ENCODE data around the gene MRPL42.
"Not testable (repeated sequence)": the region's sequence is repeated elsewhere in the genome, so short reads cannot be mapped to it uniquely, and the experiment has no call there.

MRPL42 gene

DNA sequence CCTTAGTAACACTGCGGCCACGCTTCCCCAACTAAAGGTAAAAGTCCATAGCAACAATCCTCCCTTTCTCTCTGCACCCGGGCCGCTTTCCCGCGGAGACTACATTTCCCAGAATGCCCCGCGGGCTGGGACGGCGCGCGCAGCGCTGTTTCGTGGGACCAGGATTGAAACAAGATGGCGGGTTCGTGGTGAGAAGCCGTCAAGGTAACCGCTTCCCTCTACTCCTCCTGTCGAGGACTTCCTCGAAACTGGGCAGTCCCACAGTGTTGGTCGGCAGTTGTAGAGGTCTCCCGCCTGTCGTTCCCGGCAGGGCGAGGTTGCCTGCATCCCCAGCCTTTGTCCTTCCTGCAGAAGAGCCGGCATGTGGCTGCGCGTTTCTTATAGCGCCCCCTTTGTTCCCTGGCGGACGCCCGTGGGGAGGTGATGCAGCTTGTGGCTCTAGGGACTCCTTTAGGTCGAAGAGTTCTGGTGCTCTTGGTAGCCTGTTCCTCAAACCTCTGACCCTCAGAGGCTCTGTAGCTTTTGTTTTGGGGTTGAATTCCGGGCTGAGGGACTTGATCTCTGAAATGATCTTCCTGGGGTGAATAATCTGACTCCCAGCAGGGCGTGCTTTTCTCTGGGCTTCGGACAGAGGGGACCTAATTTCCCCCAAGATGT is at the start of gene MRPL42:
TSS of gene MRPL42 (plus strand) at position 164 of the 657 bp plus-strand sequence. CDS start 1,772 bp downstream, outside the sequence.
- peak; percentile 95 for DNase-seq

DNA sequence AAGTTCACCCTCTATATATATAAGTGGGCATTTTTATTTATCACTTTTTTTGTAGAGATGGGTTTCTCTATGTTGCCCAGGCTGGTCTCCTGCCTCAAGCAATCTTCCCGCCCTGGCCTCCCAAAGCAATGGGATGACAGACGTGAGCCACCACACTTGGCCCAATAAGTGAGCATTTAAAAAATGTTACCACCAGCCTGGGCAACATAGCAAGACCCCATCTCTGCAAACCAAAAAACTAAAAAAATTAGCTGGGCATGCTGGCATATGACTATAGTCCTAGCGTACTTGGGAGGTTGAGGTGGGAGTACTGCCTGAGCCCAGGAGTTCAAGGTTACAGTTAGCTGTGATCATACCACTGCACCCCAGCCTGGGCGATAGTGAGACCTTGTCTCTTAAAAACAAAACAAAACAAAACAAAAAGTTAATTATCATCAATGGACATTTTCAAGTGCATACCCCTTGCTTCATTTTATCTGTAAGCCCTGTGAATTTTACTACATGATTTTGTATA is 49.3 kb upstream of the MRPL42 start:
- no peak for DNase-seq

DNA sequence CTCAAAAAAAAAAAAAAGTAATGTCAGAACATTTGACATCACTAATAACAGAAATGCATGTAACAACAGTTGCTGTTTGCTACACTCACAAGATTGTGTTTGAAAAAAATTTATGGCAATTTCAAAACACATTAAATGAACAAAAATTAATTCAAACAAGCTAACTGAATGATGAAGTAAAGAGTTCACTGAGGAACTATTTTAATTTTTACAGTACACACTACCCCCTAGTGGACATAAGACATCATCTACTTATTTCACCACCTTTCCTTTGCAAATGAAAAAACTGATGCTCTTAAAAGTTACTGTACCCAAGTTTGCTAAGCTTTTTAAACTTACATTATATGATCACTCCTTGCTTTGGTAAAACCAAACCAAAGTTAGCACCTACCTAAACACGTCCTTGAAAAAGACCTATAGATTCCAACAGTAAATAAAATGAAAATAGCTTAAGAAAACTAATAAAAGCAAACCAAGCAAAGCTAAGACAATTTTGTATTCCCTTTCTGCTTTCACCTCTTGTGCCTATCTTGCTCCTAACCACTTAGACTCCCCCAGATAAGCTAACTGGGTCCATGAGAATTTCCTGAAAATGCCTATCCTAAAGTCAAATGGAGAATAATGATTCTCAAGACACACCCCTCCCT is 47.8 kb upstream of the MRPL42 start:
- DNase-seq = peak; percentile 86

DNA sequence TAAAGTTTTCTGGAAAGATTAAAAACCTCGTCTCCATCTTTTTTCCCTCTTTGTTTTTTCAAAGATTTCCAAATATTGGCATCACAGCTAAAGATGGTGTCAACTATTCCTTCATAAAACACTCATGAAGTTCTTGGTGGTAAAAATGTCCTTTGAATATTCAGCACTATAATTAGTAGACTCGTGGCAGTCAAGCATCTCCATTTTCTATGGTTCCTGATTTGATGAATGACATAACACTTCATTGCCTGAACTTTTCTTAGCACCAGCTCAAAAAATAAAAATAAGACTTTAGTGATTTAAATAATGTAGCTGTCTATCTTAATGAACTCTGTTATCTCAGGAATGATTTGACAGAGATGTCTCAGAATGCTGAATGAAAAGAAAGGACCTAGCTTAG is 45.3 kb upstream of the MRPL42 start:
- no peak for DNase-seq

DNA sequence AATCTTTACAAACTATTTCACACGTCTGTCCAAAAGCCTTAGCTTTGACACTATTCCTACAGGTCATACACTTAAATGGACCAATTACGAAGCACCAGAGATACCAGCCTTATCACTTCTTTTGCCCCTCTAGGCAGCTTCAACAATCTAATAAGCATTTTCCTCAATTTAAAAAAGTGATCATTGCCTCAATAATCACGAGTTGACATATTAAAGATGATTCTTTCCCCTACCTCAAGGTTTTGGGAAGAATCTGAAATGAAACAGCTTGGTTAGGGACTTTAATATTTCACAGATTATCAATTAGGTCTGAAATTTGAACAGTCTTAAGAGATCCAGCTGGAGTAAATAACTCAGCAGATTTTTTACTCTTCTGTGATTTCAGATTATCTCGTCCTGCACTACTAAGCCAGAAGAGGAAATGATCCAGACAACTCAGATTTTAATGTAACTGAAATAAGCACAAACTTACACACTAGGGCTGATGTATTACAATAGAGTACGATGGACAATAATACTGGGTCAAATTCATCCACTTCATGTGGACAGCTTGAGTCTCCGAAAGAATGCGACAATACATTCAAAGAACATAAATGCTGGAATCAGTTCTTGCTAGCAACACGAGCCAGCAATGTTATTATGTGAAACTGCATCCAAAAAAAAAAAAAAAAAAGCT is 41.4 kb upstream of the MRPL42 start:
- no peak for DNase-seq

DNA sequence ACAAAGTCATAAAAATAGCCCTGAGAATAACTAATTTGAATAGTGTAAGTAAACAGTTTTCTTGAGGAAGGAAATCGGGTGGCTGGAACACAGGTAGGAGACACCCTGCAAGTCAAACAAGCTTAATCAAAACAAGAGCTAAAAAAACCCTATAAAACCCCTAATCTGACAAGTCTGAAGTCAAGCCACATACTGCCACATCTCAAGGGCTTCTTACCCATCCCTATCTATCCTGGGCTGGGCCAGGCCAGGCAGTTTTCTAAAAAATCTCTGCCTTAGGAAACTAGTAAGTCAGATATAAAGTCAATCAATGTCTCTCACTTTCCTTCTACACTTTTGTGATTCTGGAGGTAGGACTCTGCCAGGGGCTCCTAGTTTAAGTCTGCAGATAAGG is 40.9 kb upstream of the MRPL42 start:
- no peak for DNase-seq

DNA sequence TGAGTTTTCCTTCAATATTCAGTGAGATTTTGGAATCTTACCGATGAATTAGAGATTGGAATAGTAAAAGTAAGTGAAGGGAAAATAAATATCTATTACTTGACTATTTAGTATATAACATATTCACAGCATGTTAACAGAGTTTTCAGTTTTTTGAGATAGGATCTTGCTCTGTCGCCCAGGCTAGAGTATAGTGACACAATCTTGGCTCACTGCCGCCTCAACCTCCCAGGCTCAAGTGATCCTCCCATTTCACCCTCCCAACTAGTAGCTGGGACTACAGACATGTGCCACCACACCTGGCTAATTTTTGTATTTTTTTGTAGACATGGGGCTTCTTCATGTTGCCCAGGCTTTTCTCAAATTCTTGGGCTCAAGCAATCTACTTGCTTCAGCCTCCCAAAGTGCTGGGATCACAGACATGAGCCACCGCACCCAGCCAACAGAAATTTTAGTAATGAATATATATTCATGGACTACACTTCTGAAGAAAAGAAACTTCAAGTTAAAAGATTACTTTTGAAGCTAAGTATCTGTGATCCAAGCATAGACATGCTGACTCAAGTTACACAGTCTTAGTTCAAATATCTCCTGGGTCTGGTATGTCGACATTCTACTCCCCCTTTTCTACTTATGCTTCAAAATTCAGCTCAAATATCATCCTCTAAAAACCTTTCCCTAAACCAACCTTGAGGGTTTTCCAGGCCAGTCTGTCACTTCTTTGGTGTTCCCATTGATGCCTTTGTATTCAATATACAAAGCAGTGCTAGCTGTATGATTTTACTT is 39.3 kb upstream of the MRPL42 start:
- DNase-seq = peak; percentile 42

DNA sequence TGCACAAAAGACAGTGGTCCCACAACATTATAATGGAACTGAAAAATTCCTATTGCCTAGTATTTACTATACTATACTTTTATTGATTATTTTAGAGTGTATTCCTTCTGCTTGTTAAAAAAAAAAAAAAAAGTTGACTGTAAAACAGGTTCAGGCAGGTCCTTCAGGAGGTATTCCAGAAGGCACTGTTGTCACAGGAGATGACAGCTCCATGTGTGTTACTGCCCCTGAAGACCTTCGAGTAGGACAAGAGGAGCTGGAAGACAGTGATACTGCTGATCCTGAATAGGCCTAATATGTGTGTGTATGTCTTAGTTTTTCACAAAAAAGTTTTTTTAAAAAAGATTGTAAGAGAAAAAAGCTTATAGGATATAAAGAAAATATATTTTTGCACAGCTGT is 37.9 kb upstream of the MRPL42 start:
- DNase-seq = no peak

DNA sequence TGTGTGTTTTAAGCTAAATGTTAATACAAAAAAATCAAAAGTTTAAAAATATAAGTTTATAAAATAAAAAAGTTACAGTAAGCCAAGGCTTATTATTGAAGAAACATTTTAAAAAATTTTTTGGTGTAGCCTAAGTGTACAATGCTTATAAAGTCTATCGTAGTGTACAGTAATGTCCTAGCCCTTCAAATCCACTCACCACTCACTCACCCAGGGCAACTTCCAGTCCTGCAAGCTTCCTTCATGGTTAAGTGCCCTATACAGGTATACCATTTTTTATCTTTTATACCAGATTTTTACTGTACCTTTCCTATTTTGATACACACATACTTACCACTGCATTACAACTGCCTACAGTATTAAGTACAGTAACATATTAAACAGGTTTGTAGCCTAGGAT is 37.5 kb upstream of the MRPL42 start:
- DNase-seq = no peak

DNA sequence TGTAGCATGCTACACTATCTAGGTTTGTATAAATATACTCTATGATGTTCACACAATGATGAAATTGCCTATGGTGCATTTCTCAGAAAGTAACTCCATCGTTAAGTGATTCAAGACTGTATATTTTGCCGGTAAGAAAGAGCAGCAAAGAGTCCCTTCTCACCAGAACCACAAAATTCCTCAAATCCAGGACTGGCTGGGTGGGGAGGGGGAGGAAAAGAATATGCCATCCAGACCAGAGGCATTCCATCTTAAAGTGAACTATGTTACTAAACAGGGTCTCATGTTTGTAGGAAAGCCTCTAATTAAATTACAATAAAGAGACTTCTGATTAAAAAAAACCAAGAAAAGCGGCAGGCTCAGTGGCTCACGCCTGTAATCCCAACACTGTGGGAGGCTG is 37.0 kb upstream of the MRPL42 start:
- DNase-seq = no peak

DNA sequence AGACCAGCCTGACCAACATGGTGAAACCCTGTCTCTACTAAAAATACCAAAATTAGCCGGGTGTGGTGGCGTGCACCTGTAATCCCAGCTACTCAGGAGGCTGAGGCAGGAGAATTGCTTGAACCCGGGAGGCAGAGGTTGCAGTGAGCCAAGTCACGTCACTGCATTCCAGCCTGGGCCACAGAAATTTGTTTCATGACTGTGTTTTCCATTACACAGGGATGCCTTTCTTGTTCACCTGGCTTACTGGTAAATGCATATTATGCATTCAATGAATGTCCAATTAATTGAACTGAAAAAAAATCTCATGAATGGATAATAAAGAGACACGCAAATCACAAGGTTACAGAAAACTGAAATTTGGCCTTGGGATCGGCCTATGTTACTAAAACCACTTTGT is 35.3 kb upstream of the MRPL42 start:
- not testable (repeated sequence) for DNase-seq

DNA sequence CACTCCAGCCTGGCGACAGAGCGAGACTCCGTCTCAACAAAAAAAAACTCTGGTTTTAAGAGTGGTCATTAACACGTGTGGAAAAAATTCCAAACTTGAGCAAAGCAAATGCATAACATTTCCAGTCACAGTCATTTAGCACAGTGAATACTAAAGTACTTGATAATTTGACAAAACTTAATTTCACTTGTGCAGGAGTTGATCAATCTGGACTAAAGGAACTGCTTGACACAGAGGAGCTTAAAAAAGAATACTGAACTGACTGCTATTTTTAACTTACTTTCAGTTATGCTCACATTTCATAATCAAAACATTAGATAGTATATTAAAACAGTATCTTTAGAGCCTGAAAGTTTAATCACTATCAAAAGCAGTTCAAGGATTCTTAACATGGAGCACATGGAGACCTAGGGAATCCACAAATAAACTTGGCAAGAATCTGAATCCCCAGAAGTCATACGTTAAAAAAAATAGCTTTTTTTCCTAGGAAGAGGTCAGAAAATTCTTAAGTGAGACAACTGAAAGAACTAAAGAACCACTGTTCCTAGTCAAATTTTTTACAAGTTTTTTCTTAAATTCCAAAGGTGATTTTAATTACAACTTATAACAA is 33.0 kb upstream of the MRPL42 start:
- DNase-seq = no peak

DNA sequence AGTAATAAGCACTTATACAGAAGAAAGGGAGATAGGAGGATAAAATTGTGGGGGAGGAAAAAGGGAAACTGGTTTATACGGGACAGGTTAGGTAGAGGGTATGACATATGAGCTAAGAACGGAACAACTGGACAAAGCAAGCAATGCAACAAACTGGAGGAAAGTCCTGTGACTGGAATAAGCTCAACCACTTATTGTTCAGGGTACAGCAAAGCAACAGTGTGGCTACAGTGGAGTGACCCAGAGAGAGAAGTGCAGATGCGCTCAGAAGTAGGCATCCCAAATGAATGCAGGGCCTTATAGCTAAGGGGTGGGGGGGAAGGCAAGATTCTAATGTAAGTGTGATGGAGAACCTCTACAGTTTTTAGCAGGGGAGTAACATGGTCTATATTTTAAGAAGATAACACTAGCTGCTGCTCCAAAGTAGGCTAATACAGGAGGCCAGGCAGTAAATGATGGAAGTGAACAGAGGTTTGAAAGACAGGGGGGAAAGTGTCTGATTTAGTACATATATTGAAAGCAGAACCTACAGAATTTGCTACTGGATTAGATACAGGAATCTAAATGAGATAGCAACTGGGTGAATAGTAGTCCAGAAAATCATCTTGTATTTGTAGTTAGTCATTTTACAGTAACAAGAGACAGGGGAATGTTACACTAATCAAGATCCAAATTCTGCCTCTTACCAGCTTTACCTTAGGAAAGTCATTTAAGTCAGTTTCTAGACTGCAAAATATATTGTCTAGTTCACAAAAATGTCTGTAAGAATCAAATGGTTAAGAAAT is 28.9 kb upstream of the MRPL42 start:
- no peak for DNase-seq

DNA sequence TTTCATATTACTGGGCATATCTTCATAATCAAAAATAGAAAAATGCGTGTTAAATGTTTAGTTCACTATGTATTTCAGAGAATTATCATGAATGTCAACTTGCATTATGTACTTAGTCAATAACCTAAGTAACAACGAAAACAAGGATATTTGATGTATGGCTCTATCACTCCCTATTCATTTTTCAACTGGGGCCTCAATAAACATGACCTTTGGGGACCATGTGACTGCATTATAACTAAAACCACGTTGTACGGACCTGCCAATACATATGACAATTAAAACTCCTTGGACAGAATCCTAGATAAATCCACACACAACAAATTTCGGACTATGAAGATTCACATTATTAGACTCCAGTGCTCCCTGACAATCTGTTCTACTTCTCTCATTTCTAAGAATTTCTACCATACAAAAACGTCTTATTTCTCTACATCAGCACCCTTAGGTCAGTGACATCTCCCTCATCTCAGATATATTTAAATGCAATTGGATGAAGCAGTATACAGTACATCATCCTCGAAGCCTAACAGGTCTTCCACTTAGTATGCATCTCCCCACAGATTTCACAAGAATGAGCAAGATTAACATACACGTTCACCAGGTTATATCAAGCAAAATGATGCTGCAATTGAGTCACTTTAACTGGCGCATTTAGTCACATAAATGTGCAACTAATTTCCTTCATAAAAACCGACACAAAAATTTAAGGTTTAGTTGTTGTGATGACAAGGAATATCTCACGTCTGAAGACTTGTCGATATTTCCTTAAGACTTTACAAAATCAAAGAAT is 27.1 kb upstream of the MRPL42 start:
- DNase-seq = no peak

DNA sequence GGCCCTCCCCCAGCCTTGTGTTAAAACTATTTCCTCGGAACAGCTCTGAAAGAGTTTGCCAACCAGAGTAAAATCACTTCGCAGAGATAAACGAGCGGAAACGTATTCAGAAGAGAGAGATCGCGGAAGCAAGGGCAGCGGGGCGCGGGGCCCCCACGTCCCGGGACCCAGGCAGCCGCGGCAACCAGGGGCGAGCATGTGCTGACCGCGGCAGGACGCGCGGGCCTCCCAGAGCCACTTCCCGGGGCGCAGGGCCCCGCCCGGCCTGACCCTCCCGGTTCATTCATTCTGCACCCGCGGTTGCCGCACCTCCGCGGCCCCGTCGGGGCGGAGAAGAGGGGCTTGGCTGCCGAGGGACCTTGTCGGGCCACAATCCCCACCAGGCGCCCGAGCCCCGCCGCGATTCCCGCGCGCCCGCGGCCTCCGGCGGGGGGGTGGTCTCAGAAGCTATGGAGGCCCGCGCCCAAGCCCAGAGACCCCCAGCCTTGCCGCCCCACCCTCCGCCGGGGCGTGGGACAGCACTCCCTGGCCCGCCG is 26.2 kb upstream of the MRPL42 start:
- DNase-seq = peak; percentile 45

DNA sequence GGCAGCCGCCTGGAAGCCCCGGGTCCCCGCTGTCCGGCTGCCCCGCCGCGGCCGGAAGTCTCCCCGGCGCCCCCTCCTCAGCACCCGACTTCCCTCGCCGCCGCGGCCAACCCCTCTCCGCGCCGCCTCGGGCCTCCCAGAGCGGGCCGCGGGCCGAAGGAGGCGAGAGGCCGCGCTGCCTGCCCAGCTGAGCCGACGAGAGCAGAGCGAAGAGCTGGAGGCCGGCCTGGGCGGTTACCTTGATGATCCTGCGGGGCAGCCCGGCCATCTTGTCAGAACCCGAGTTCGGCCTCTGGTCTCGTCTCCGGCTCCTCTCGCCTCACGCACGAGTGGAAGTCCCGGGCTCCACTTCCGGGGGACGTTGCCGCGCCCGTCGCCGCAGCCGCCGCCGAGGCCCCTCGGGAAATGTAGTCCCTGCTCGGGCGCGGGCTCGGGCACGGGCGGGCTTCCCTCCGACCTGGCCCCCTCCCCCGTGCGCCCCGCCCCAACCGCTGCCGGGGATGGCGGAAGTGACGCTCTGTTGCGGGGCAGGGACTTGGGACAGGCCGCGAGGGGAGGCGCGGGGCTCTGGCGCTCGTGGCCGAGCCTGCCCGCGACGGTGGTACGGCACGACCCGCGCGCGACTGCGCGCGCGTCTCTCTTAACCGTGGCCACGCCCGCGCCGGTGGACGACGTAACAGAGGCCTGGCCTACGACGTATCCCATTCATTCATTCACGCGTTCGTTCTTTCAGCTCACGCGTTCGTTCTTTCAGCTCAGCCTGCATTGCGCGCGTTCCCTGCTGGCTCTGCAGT is 25.5 kb upstream of the MRPL42 start, which contains the start of gene UBE2N:
TSS of gene UBE2N (minus strand) at position 331 of the 794 bp plus-strand sequence. CDS start at position 268, 63 bp downstream.
- DNase-seq = peak; percentile 96

DNA sequence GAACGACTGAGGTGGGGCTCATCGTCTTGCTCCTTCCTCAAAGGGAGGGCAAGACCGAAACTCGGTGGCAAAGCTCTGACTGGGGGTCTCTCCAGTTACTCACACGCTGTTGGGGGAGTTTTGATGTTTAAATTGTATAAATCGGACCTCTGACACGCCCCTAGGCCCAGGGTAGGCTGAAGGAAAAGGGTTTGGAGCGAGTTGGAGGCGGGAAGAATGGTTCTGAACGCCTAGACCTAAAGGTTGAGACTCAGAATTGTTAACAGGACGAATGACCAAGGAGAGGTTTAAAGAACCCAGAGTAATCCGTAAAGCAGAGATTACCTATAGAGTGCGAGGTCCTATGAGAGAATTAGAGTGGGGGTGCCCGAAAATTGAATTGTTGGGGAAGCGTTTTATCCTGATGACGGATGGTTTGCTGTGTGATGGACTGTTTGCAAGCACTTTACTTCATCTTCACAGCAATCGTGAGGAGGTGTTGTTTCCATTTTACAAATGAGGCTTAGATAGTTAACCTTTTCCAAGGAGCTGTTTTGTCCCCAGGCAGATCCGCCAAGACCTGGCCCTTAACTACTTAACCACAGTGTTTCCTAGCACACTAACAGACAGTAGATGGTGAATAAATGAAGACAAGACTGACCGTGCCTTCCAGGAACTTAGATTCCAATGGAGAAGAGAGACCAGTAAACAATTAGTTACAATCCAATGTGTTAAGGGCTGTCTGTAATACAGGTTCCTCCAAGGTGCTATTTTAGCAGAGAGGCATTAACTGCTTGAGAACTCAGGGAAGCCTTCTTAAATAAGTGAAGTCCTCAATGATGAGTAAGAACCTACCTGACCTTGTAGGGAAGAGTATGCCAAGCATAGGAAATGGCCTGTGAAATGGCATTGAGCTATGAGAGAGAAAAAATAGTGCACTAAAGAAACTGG is 24.6 kb upstream of the MRPL42 start:
- DNase-seq = peak; percentile 41

DNA sequence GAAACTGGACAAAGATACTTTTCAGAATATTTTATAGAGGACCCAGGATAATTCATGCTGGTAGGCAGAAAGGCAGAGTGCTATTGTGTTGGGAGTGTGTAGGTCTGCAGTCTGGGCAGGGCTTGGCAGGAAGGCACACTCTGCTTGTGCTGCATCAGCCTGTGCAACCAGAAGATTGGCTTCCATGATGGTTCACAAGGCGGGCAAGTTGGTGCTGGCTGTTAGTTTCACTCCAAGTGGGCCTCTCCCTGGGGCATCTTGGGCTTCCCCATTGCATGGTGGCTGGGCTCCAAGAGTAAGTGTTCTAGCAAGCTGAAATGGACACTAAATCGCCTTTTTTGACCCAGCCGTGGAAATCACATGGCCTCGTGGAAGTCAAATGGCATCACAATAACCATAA is 23.7 kb upstream of the MRPL42 start:
- DNase-seq = no peak

Measured in hematopoietic multipotent progenitor cell treated with erythropoietin and hydrocortisone succinate and interleukin-3 and kit ligand, for 6 days (in vitro differentiated cells).